GM12891 (cell line): Measurements from ENCODE around the gene CLN5.
A peak's percentile ranks its signal among the peaks of the same experiment; 100 is the strongest.

ENCODE experiments used
- DNase-seq: peaks from one replicate; pipeline ENCODE4 v3.0.0; 2011; ENCODE audit warnings: low spot score; ENCODE audit not compliant: insufficient read length
- FAIRE-seq: peaks from 2 replicates; lab custom pipeline; 2011; peaks lifted over from hg19 to GRCh38; lab: Jason Lieb, UNC
- PAX5 ChIP-seq: IDR thresholded peaks from 2 replicates; pipeline ENCODE4 v1.6.1; 2011; ENCODE audit warnings: low read length, moderate library complexity, mild to moderate bottlenecking; ENCODE audit not compliant: insufficient read depth, severe bottlenecking
- POLR2A ChIP-seq: IDR thresholded peaks from 2 replicates; pipeline ENCODE4 v1.6.1; 2011; ENCODE audit warnings: low read depth, low read length, control low read depth
- POLR2AphosphoS5 ChIP-seq: IDR thresholded peaks from 2 replicates; pipeline ENCODE4 v1.6.1; 2011; ENCODE audit warnings: low read depth, low read length, control low read depth
- POU2F2 ChIP-seq: IDR thresholded peaks from 2 replicates; pipeline ENCODE4 v1.6.1; 2011; ENCODE audit warnings: low read depth, mild to moderate bottlenecking, control low read depth, low read length, moderate library complexity
- SPI1 ChIP-seq: IDR thresholded peaks from 2 replicates; pipeline ENCODE4 v1.6.1; 2011; ENCODE audit warnings: low read depth, low read length, control low read depth
- TAF1 ChIP-seq: IDR thresholded peaks from 2 replicates; pipeline ENCODE4 v1.6.1; 2011; ENCODE audit warnings: low read depth, low read length, control low read depth

CLN5 gene

GRCh38 chr13:76973920-76974617 is 17.8 kb upstream of the CLN5 start:
- TF ChIP-seq PAX5 (no peak), POLR2AphosphoS5 (no peak)
- no peak for DNase-seq
- no peak for FAIRE-seq

GRCh38 chr13:76974618-76974975 is 17.3 kb upstream of the CLN5 start:
- TF ChIP-seq SPI1 = no peak
- no peak for TF ChIP-seq POLR2AphosphoS5
- no peak for TF ChIP-seq PAX5
- no peak for TF ChIP-seq TAF1
- no peak for TF ChIP-seq POLR2A
- TF ChIP-seq POU2F2 = no peak
- no peak for FAIRE-seq

GRCh38 chr13:76975863-76976262 is 16.0 kb upstream of the CLN5 start:
- no peak for FAIRE-seq
- DNase-seq = no peak
- no peak for TF ChIP-seq POU2F2
- no peak for TF ChIP-seq POLR2A

More at GRCh38 chr13:76974618-76974975, 17.3 kb upstream of the CLN5 start:
- no peak for DNase-seq

GRCh38 chr13:76976490-76976889 is 15.4 kb upstream of the CLN5 start:
- FAIRE-seq (no peak), DNase-seq (no peak)
- TF ChIP-seq POU2F2 (no peak), TAF1 (no peak), PAX5 (no peak), POLR2A (no peak), POLR2AphosphoS5 (no peak)

- DNase-seq (no peak), FAIRE-seq (no peak)
- TF ChIP-seq TAF1 (no peak), POLR2AphosphoS5 (no peak), POU2F2 (no peak), POLR2A (no peak), PAX5 (no peak), SPI1 (no peak)
Measured at GRCh38 chr13:76976929-76977328, 15.0 kb upstream of the CLN5 start.

- no peak for TF ChIP-seq POU2F2
- peak; percentile 6 for TF ChIP-seq PAX5
- no peak for TF ChIP-seq SPI1
- no peak for TF ChIP-seq POLR2A
- no peak for TF ChIP-seq TAF1
- TF ChIP-seq POLR2AphosphoS5 = no peak
- FAIRE-seq (peak; percentile 95), DNase-seq (peak; percentile 94)
Measured at GRCh38 chr13:76980075-76980718, 11.7 kb upstream of the CLN5 start.

GRCh38 chr13:76982061-76982460 is 9.8 kb upstream of the CLN5 start:
- DNase-seq (no peak), FAIRE-seq (no peak)

GRCh38 chr13:76983676-76984075 is 8.2 kb upstream of the CLN5 start:
- TF ChIP-seq SPI1 (no peak), POLR2A (no peak), POU2F2 (no peak), TAF1 (no peak), PAX5 (no peak), POLR2AphosphoS5 (no peak)
- DNase-seq (no peak), FAIRE-seq (no peak)

More at GRCh38 chr13:76982061-76982460, 9.8 kb upstream of the CLN5 start:
- TF ChIP-seq POLR2A (no peak), PAX5 (no peak), POU2F2 (no peak), TAF1 (no peak), POLR2AphosphoS5 (no peak), SPI1 (no peak)

GRCh38 chr13:76991432-76991795 is 467 bp upstream of the CLN5 start:
- FAIRE-seq (no peak), DNase-seq (no peak)
- no peak for TF ChIP-seq POU2F2
- TF ChIP-seq POLR2AphosphoS5 = no peak
- no peak for TF ChIP-seq PAX5
- TF ChIP-seq POLR2A = no peak
- TF ChIP-seq SPI1 = no peak
- no peak for TF ChIP-seq TAF1

- DNase-seq = no peak
- FAIRE-seq = peak; percentile 64
- TF ChIP-seq POLR2A (no peak), TAF1 (no peak), POU2F2 (no peak), PAX5 (no peak), POLR2AphosphoS5 (no peak), SPI1 (no peak)
Measured at GRCh38 chr13:76992548-76993001, 694 bp downstream of the CLN5 start.

- no peak for DNase-seq
- no peak for TF ChIP-seq POU2F2
- no peak for TF ChIP-seq SPI1
- no peak for TF ChIP-seq TAF1
- TF ChIP-seq POLR2AphosphoS5 = no peak
- no peak for TF ChIP-seq PAX5
- no peak for TF ChIP-seq POLR2A
- no peak for FAIRE-seq
Measured at GRCh38 chr13:76993021-76993420, 1.1 kb downstream of the CLN5 start.
